Astrocyte of the spinal cord (primary cell): Measurements from ENCODE around the gene TSPAN5.

Source experiments
- DNase-seq: peaks from one replicate; pipeline ENCODE4 v3.0.0; 2011; ENCODE audit warnings: low read depth, low spot score
- H3K4me3 ChIP-seq: 2 replicates; pipeline ENCODE4 v1.5.1; 2011; ENCODE audit warnings: low read depth, mild to moderate bottlenecking, low read length, moderate library complexity
- CTCF ChIP-seq: IDR thresholded peaks from 2 replicates; pipeline ENCODE4 v1.5.1; 2012; ENCODE audit warnings: low read depth, mild to moderate bottlenecking, low read length, inconsistent platforms
- in situ Hi-C: cut with HindIII; loops from 2 replicates; pipeline ENCODE4 v1.10.0; 2017; ENCODE audit warnings: low sequenced_read_pairs

The TSPAN5 gene

GRCh38 chr4:98685225-98686042 lies 27.0 kb upstream of the TSPAN5 start:
- H3K4me3 ChIP-seq: no peak overlapping the region
- DNase-seq: no peak
- TF ChIP-seq CTCF: no peak
- in situ Hi-C loops: no loop called here

GRCh38 chr4:98682719-98683118 lies 24.3 kb upstream of the TSPAN5 start:
- H3K4me3 ChIP-seq: no peak overlapping the region
- in situ Hi-C loops: no loop called here
- peak; percentile 10 for DNase-seq
- no peak for TF ChIP-seq CTCF

- in situ Hi-C loops: no loop called here
- no peak overlapping the region for H3K4me3 ChIP-seq
- TF ChIP-seq CTCF: no peak
- no peak for DNase-seq
Measured at GRCh38 chr4:98680806-98681205, 22.4 kb upstream of the TSPAN5 start.

- H3K4me3 ChIP-seq: no peak overlapping the region
- TF ChIP-seq CTCF: no peak
- no peak for DNase-seq
- in situ Hi-C loops: no loop called here
Measured at GRCh38 chr4:98679738-98680137, 21.3 kb upstream of the TSPAN5 start.

- DNase-seq: no peak
- TF ChIP-seq CTCF: no peak
- in situ Hi-C loops: no loop called here
- H3K4me3 ChIP-seq: no peak overlapping the region
Measured at GRCh38 chr4:98677799-98678198, 19.4 kb upstream of the TSPAN5 start.

- no peak for DNase-seq
- in situ Hi-C loops: no loop called here
- H3K4me3 ChIP-seq: no peak overlapping the region
- TF ChIP-seq CTCF: no peak
Measured at GRCh38 chr4:98674404-98675173, 16.2 kb upstream of the TSPAN5 start.
